HEK293T (cell line): ENCODE results near the gene CACNA1C.

ENCODE experiments used
- CTCF ChIA-PET: fragments of 350-600 bp; formaldehyde crosslinking; extraction: SDS; loops from one replicate; lab custom pipeline; 2021; ENCODE audit warnings: antibody characterized with exemption, inconsistent platforms; lab: Yijun Ruan, JAX
- POLR2A ChIA-PET: fragments of 350-600 bp; formaldehyde crosslinking; extraction: SDS; loops from one replicate; lab custom pipeline; 2020; ENCODE audit warnings: antibody characterized with exemption, inconsistent platforms; lab: Yijun Ruan, JAX
- DNase-seq: peaks from one replicate; pipeline ENCODE4 v3.0.0; 2012; ENCODE audit warnings: mixed read lengths; ENCODE audit errors: extremely low spot score
- ARNT ChIP-seq: fragments of 450-650 bp; IDR thresholded peaks from 2 replicates; pipeline ENCODE4 v1.6.1; 2017; ENCODE audit warnings: mild to moderate bottlenecking
- BHLHE40 ChIP-seq: fragments of 450-650 bp; IDR thresholded peaks from 2 replicates; pipeline ENCODE4 v1.6.1; 2016; ENCODE audit warnings: mild to moderate bottlenecking, moderate library complexity, borderline replicate concordance
- CTBP1 ChIP-seq: fragments of 450-650 bp; IDR thresholded peaks from 2 replicates; pipeline ENCODE4 v1.6.1; 2016; ENCODE audit warnings: borderline replicate concordance
- ELF4 ChIP-seq: fragments of 450-650 bp; IDR thresholded peaks from 2 replicates; pipeline ENCODE4 v1.6.1; 2017; ENCODE audit warnings: antibody characterized with exemption
- FOXA1 ChIP-seq: fragments of 450-650 bp; IDR thresholded peaks from 2 replicates; pipeline ENCODE4 v1.6.1; 2016; ENCODE audit warnings: mild to moderate bottlenecking
- FOXK2 ChIP-seq: fragments of 450-650 bp; IDR thresholded peaks from 2 replicates; pipeline ENCODE4 v1.6.1; 2016; ENCODE audit warnings: mild to moderate bottlenecking
- FOXM1 ChIP-seq: fragments of 450-650 bp; IDR thresholded peaks from 2 replicates; pipeline ENCODE4 v1.6.1; 2017; ENCODE audit warnings: mild to moderate bottlenecking, borderline replicate concordance
- HDGF ChIP-seq: fragments of 450-650 bp; IDR thresholded peaks from 2 replicates; pipeline ENCODE4 v1.6.1; 2017; ENCODE audit warnings: antibody characterized with exemption, borderline replicate concordance
- L3MBTL2 ChIP-seq: fragments of 450-650 bp; conservative IDR thresholded peaks from 2 replicates; pipeline ENCODE4 v1.6.1; 2016; ENCODE audit warnings: mild to moderate bottlenecking
- LEF1 ChIP-seq: fragments of 450-650 bp; IDR thresholded peaks from 2 replicates; pipeline ENCODE4 v1.6.1; 2017; ENCODE audit warnings: mild to moderate bottlenecking, borderline replicate concordance
- NFRKB ChIP-seq: fragments of 450-650 bp; IDR thresholded peaks from 2 replicates; pipeline ENCODE4 v1.6.1; 2016; ENCODE audit warnings: mild to moderate bottlenecking, moderate library complexity
- PKNOX1 ChIP-seq: fragments of 450-650 bp; IDR thresholded peaks from 2 replicates; pipeline ENCODE4 v1.6.1; 2016
- SP1 ChIP-seq: fragments of 450-650 bp; IDR thresholded peaks from 2 replicates; pipeline ENCODE4 v1.6.1; 2017
- SUZ12 ChIP-seq: fragments of 450-650 bp; IDR thresholded peaks from 2 replicates; pipeline ENCODE4 v1.6.1; 2016; ENCODE audit warnings: mild to moderate bottlenecking
- TARDBP ChIP-seq: fragments of 450-650 bp; IDR thresholded peaks from 2 replicates; pipeline ENCODE4 v1.6.1; 2016
- ZNF384 ChIP-seq: fragments of 450-650 bp; IDR thresholded peaks from 2 replicates; pipeline ENCODE4 v1.6.1; 2016

Gene CACNA1C

GRCh38 chr12:2535583-2536204 is 482.9 kb downstream of the CACNA1C start:
- POLR2A ChIA-PET = no interaction called here
- DNase-seq = peak; percentile 53
- CTCF ChIA-PET = interaction anchor here (1.0 kb wide), 1 partner anchor 47 kb away, joined by 3 read pairs; no protein-coding TSS in a partner anchor
- TF ChIP-seq ARNT (peak; percentile 76; the same call in 1 of the 2 replicates), SUZ12 (no peak), CTBP1 (peak; percentile 91), PKNOX1 (peak; percentile 96), ELF4 (no peak), ZNF384 (peak; percentile 92)

GRCh38 chr12:2536724-2537123 is 483.9 kb downstream of the CACNA1C start:
- no peak for TF ChIP-seq PKNOX1
- TF ChIP-seq NFRKB = no peak
- TF ChIP-seq FOXK2 = no peak
- no peak for TF ChIP-seq L3MBTL2
- TF ChIP-seq FOXA1 = no peak
- no peak for TF ChIP-seq FOXM1
- no peak for TF ChIP-seq BHLHE40
- no peak for TF ChIP-seq ELF4
- no peak for DNase-seq
- POLR2A ChIA-PET = no interaction called here
- CTCF ChIA-PET = interaction anchor here (1.0 kb wide), 1 partner anchor 46 kb away, joined by 3 read pairs; no protein-coding TSS in a partner anchor

GRCh38 chr12:2537868-2538541 is 485.2 kb downstream of the CACNA1C start:
- DNase-seq = peak; percentile 59
- peak; percentile 72; the same call in 1 of the 2 replicates for TF ChIP-seq CTBP1
- peak; percentile 73; the same call in 1 of the 2 replicates for TF ChIP-seq PKNOX1
- TF ChIP-seq LEF1 = peak; percentile 29; the same call in 1 of the 2 replicates
- TF ChIP-seq BHLHE40 = no peak
- ChIA-PET CTCF (no interaction called here), POLR2A (no interaction called here)

DNA sequence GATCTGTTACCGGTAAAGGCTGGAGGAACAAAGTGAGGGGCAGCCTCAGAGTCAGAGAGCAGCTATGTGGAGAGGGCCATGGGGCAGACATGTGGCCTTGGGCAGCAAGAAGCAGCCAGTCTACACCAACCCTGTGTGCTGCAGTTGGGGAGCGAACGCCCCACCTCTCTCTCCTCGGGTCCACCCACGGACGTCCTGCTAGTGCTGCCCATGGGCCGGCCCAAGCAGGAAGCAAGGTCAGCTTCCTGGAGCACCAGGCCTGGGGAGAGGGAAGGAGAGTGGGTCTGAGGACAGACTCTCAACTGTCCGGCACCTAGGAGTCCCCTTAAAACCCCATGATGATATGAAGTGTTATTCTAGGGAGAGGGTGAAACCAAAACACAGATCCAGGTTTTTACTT is 487.2 kb downstream of the CACNA1C start:
- POLR2A ChIA-PET = no interaction called here
- no peak for TF ChIP-seq LEF1
- no peak for TF ChIP-seq SUZ12
- no peak for TF ChIP-seq ARNT
- TF ChIP-seq HDGF = no peak
- TF ChIP-seq NFRKB = no peak
- TF ChIP-seq FOXA1 = no peak
- TF ChIP-seq TARDBP = no peak
- TF ChIP-seq ZNF384 = no peak
- no peak for TF ChIP-seq SP1
- no peak for TF ChIP-seq FOXK2
- TF ChIP-seq FOXM1 = no peak
- TF ChIP-seq BHLHE40 = no peak
- no peak for TF ChIP-seq PKNOX1
- TF ChIP-seq CTBP1 = no peak
- CTCF ChIA-PET = no interaction called here
- no peak for DNase-seq

DNA sequence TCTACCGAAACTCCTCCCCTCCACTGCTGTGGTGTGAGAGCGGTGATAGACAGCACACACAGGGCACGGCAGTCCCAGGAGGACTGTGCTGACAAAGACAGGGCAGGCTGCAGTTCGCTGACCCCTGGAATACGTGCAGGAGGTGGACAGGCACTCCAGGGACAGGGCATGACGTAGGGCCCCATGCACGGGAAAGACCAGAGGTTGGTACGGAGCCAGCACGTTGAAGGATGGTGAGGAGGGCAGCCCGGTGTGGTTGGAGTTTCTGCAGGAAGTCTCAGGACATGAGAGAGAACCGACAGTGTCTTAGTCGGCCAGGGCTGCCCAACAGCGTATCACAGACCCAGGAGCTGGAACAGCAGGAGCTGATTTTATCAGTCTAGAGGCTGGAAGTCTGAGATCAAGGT is 487.8 kb downstream of the CACNA1C start:
- ChIA-PET CTCF (interaction anchor here (1.5 kb wide), 1 partner anchor 42 kb away, joined by 5 read pairs; no protein-coding TSS in a partner anchor), POLR2A (no interaction called here)
- TF ChIP-seq PKNOX1 = no peak
- no peak for TF ChIP-seq BHLHE40
- no peak for TF ChIP-seq FOXK2
- TF ChIP-seq FOXM1 = no peak
- TF ChIP-seq ELF4 = no peak
- TF ChIP-seq ZNF384 = no peak
- no peak for TF ChIP-seq CTBP1
- TF ChIP-seq TARDBP = no peak
- TF ChIP-seq L3MBTL2 = no peak
- no peak for TF ChIP-seq NFRKB
- TF ChIP-seq FOXA1 = no peak
- no peak for TF ChIP-seq HDGF
- TF ChIP-seq SP1 = no peak
- TF ChIP-seq ARNT = no peak
- no peak for TF ChIP-seq SUZ12
- no peak for TF ChIP-seq LEF1
- DNase-seq = no peak
